OCI-LY1 (cell line): Measurements from ENCODE around the gene FAM168A.

Experiments used
- H2AFZ ChIP-seq: fragments of 200-600 bp; sonication (generic), shearing (Covaris generic); 2 replicates; pipeline ENCODE4 v1.6.0; 2014; ENCODE audit warnings: antibody characterized with exemption, mild to moderate bottlenecking, low read length
- H3F3A ChIP-seq: fragments of 200-600 bp; sonication (generic), shearing (Covaris generic); 2 replicates; pipeline ENCODE4 v1.6.0; 2014; ENCODE audit warnings: mild to moderate bottlenecking, antibody characterized with exemption, low read length, moderate library complexity; ENCODE audit not compliant: insufficient read depth
- H3K27ac ChIP-seq: fragments of 200-600 bp; sonication (generic); 2 replicates; pipeline ENCODE4 v1.5.1; 2014; ENCODE audit warnings: low read length, mixed run types, mild to moderate bottlenecking, low read depth; ENCODE audit not compliant: poor library complexity, severe bottlenecking
- H3K27me3 ChIP-seq: fragments of 200-600 bp; sonication (generic); 2 replicates; pipeline ENCODE4 v1.6.0; 2014; ENCODE audit warnings: antibody characterized with exemption, mild to moderate bottlenecking, low read length, moderate library complexity; ENCODE audit not compliant: insufficient read depth
- H3K36me3 ChIP-seq: fragments of 200-600 bp; sonication (generic); 2 replicates; pipeline ENCODE4 v1.6.1; 2014; ENCODE audit warnings: mild to moderate bottlenecking, antibody characterized with exemption, low read length, moderate library complexity, mixed read lengths; ENCODE audit not compliant: insufficient read depth
- H3K4me1 ChIP-seq: fragments of 200-600 bp; sonication (generic); 2 replicates; pipeline ENCODE4 v1.5.1; 2014; ENCODE audit warnings: mild to moderate bottlenecking, low read length, moderate library complexity; ENCODE audit not compliant: insufficient read depth, severe bottlenecking
- H3K4me2 ChIP-seq: fragments of 200-600 bp; sonication (generic), shearing (Covaris generic); 2 replicates; pipeline ENCODE4 v1.6.1; 2014; ENCODE audit warnings: low read length
- H3K4me3 ChIP-seq: fragments of 200-600 bp; sonication (generic); 2 replicates; pipeline ENCODE4 v1.5.1; 2014; ENCODE audit warnings: low read length, low read depth, mild to moderate bottlenecking, mixed read lengths; ENCODE audit not compliant: poor library complexity, severe bottlenecking
- H3K79me2 ChIP-seq: fragments of 200-600 bp; shearing (Covaris generic); 2 replicates; pipeline ENCODE4 v1.6.1; 2016; ENCODE audit warnings: mixed run types, low read length, mixed read lengths; ENCODE audit not compliant: insufficient read depth
- H3K9ac ChIP-seq: fragments of 200-600 bp; sonication (generic), shearing (Covaris generic); 2 replicates; pipeline ENCODE4 v1.6.1; 2014; ENCODE audit warnings: mild to moderate bottlenecking, low read length, mixed read lengths
- H3K9me2 ChIP-seq: fragments of 200-600 bp; sonication (generic), shearing (Covaris generic); 2 replicates; pipeline ENCODE4 v1.6.1; 2014; ENCODE audit warnings: low read depth, mild to moderate bottlenecking, low read length, mixed read lengths
- H3K9me3 ChIP-seq: fragments of 200-600 bp; shearing (Covaris generic); 2 replicates; pipeline ENCODE4 v1.6.1; 2014; ENCODE audit warnings: low read length, mixed read lengths
- H4K20me1 ChIP-seq: fragments of 200-600 bp; sonication (generic), shearing (Covaris generic); 2 replicates; pipeline ENCODE4 v1.6.0; 2016; ENCODE audit warnings: mild to moderate bottlenecking, low read length; ENCODE audit not compliant: insufficient read depth
- EZH2 ChIP-seq: fragments of 200-600 bp; sonication (generic), shearing (Covaris generic); IDR thresholded peaks from 2 replicates; pipeline ENCODE4 v1.8.0; 2017; ENCODE audit warnings: borderline replicate concordance, mixed run types, mild to moderate bottlenecking, antibody characterized with exemption, low read length, moderate library complexity, mixed read lengths
- TF ChIP-seq, protein P1 (sequence below): fragments of 200-600 bp; sonication (generic), shearing (Covaris generic); IDR thresholded peaks from 2 replicates; pipeline ENCODE4 v1.5.1; 2017; ENCODE audit warnings: mild to moderate bottlenecking, antibody characterized with exemption, low read length, moderate library complexity, mixed read lengths

FAM168A gene

DNA sequence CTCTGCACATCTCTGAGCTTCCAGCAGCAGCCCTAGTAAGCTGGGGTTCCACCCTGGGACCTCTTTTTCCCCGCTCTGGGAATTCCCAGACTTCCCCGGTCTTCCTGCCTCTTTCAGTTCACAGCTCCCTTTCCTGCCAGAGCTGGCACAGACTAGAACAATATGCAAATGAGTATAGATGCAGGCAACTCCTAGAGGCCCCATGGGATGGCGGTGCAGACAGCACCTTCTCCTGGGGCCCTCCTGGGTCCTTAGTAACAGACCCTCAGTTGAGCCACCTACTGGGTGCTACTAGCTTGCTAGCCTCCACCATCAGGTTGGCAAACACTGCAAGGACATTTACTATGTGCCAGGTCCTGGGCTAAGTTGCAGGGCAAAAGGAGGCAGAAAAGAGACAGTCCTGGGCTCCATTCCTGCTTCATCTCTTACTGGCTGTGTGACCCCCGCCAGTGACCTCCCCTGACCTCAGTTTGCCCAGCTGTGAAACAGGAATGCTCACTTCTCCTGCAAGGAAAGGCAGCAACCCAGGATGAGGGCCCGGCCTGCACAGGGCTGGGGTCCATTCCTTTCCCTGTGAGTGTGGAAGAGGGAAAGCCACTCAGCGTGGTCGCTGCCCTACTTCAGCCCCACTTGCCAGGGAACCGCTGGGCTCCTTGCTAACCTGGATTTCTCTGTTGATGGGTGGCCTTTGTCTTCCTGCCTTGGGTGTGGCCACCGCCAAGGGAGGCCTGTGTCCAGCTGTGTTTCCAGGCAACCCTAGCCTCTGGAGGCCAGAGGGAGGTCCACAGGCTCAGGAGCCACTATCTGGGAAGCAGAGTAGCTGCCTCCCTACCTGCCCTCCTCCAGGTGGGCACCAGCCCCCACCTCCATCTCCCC lies 214.4 kb downstream of the FAM168A start:
- H3K9ac ChIP-seq, result no peak overlapping the region; the same call in 1 of the 2 replicates
- no peaks in the 10 kb centered on the region for H3K27me3 ChIP-seq
- H2AFZ ChIP-seq, result no peak overlapping the region
- H3K79me2 ChIP-seq, result peaks cover 5% of the 10 kb centered on the region; the same call in 1 of the 2 replicates
- no peaks in the 10 kb centered on the region for H3K9me3 ChIP-seq
- no peak overlapping the region for H3K4me3 ChIP-seq
- H3K4me2 ChIP-seq, result peak overlapping the region; percentile 38; the same call in 1 of the 2 replicates
- H3K9me2 ChIP-seq, result no peaks in the 10 kb centered on the region
- H3K36me3 ChIP-seq, result no peaks in the 10 kb centered on the region
- peak overlapping the region; percentile 88 for H3K27ac ChIP-seq
- TF ChIP-seq EZH2, result no peak
- TF ChIP-seq, protein P1, sequence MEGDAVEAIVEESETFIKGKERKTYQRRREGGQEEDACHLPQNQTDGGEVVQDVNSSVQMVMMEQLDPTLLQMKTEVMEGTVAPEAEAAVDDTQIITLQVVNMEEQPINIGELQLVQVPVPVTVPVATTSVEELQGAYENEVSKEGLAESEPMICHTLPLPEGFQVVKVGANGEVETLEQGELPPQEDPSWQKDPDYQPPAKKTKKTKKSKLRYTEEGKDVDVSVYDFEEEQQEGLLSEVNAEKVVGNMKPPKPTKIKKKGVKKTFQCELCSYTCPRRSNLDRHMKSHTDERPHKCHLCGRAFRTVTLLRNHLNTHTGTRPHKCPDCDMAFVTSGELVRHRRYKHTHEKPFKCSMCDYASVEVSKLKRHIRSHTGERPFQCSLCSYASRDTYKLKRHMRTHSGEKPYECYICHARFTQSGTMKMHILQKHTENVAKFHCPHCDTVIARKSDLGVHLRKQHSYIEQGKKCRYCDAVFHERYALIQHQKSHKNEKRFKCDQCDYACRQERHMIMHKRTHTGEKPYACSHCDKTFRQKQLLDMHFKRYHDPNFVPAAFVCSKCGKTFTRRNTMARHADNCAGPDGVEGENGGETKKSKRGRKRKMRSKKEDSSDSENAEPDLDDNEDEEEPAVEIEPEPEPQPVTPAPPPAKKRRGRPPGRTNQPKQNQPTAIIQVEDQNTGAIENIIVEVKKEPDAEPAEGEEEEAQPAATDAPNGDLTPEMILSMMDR, result no peak
- no peaks in the 10 kb centered on the region for H4K20me1 ChIP-seq
- no peaks in the 10 kb centered on the region for H3F3A ChIP-seq
- H3K4me1 ChIP-seq, result peaks cover 99% of the 10 kb centered on the region

DNA sequence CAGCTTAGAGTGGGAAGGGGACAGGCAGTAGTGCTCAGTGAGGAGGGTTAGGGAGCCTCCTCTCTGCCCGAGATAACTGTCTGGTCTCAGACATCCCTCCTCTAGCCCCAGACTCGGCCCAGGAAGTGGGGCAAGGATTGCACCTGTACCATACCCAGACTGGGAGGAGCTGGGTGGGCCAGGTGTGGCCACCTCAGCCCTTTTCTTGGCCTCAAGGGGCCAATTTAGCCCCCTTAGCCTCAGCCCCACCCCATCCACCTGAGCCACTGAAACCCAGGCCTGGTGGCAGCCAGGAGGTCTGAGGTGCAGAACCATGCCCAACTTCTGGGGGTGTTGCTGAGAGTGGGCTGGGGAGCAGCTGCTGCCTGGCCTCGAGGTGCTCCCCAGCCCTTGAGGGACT lies 215.2 kb downstream of the FAM168A start:
- Histone ChIP-seq H3K4me3 (no peak overlapping the region), H3K36me3 (no peaks in the 10 kb centered on the region), H2AFZ (no peak overlapping the region), H3K9ac (peak overlapping the region; percentile 6; the same call in 1 of the 2 replicates), H3K9me2 (no peaks in the 10 kb centered on the region), H4K20me1 (no peaks in the 10 kb centered on the region), H3K4me2 (peak overlapping the region; percentile 38; the same call in 1 of the 2 replicates), H3K27ac (peak overlapping the region; percentile 88), H3K4me1 (peaks cover 99% of the 10 kb centered on the region), H3K27me3 (no peaks in the 10 kb centered on the region), H3K9me3 (no peaks in the 10 kb centered on the region), H3K79me2 (peaks cover 10% of the 10 kb centered on the region; the same call in 1 of the 2 replicates), H3F3A (no peaks in the 10 kb centered on the region)
- TF ChIP-seq, protein P1, result no peak
- no peak for TF ChIP-seq EZH2

DNA sequence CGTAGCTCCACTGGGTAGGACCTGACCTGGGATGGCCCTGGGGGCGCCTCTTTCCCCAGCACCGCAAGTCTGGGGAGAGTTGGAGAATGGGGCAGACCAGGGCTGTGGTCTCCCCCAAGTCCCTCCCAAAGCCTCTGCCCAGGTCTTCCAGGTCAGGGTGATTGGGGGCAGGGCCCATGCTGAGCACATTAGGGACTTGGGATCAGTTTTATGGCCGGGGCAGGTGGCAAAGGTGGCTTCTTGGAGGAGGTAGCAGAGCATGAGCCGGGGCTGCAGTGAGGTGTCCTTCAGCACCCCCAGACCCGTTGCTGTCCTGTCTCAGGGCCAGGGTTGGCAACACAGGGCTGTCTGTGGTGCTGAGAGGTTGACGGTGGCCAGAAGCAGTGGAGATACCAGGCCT lies 215.7 kb downstream of the FAM168A start:
- no peak overlapping the region for H3K4me3 ChIP-seq
- H3K27me3 ChIP-seq, result no peaks in the 10 kb centered on the region
- no peaks in the 10 kb centered on the region for H4K20me1 ChIP-seq
- no peak overlapping the region for H2AFZ ChIP-seq
- H3K9me3 ChIP-seq, result no peaks in the 10 kb centered on the region
- H3K36me3 ChIP-seq, result no peaks in the 10 kb centered on the region
- TF ChIP-seq, protein P1, result no peak
- H3K27ac ChIP-seq, result peak overlapping the region; percentile 88
- H3F3A ChIP-seq, result no peaks in the 10 kb centered on the region
- H3K79me2 ChIP-seq, result peaks cover 13% of the 10 kb centered on the region; the same call in 1 of the 2 replicates
- no peaks in the 10 kb centered on the region for H3K9me2 ChIP-seq
- H3K4me1 ChIP-seq, result peaks cover 99% of the 10 kb centered on the region
- peak overlapping the region; percentile 38; the same call in 1 of the 2 replicates for H3K4me2 ChIP-seq
- peak overlapping the region; percentile 6; the same call in 1 of the 2 replicates for H3K9ac ChIP-seq
